H9 (cell line): Measurements from ENCODE around the gene KRTAP9-3. TPM values are rescaled to one million over a fixed set of nuclear protein-coding genes. Genes with fewer than 3 reads are reported as not detected.

Source experiments
- DNase-seq: peaks from one replicate; pipeline ENCODE4 v3.0.0-alpha.2; 2017
- H2AFZ ChIP-seq: one replicate; pipeline ENCODE4 v1.6.1; 2013; ENCODE audit warnings: mild to moderate bottlenecking, low read length, control low read depth, moderate library complexity
- H2AK5ac ChIP-seq: 2 replicates; pipeline ENCODE4 v1.6.1; 2013; ENCODE audit warnings: low read length, control low read depth, mixed read lengths; ENCODE audit not compliant: insufficient read length
- H2BK120ac ChIP-seq: one replicate; pipeline ENCODE4 v1.6.1; 2013; ENCODE audit warnings: low read depth, mild to moderate bottlenecking, low read length, control low read depth, inconsistent platforms; ENCODE audit not compliant: poor library complexity, severe bottlenecking
- H2BK12ac ChIP-seq: 2 replicates; pipeline ENCODE4 v1.6.1; 2013; ENCODE audit warnings: low read length, control low read depth, mixed read lengths, low read depth; ENCODE audit not compliant: insufficient read length
- H2BK15ac ChIP-seq: 2 replicates; pipeline ENCODE4 v1.6.1; 2013; ENCODE audit warnings: low read depth, low read length, control low read depth
- H2BK20ac ChIP-seq: one replicate; pipeline ENCODE4 v1.6.1; 2013; ENCODE audit warnings: low read depth, mild to moderate bottlenecking, low read length, control low read depth, inconsistent platforms; ENCODE audit not compliant: poor library complexity, severe bottlenecking
- H2BK5ac ChIP-seq: 2 replicates; pipeline ENCODE4 v1.6.1; 2013; ENCODE audit warnings: low read length, control low read depth, mixed read lengths; ENCODE audit not compliant: insufficient read length
- H3K14ac ChIP-seq: 2 replicates; pipeline ENCODE4 v1.6.1; 2013; ENCODE audit warnings: low read length, control low read depth; ENCODE audit not compliant: insufficient read depth
- H3K18ac ChIP-seq: 2 replicates; pipeline ENCODE4 v1.6.1; 2013; ENCODE audit warnings: low read depth, mild to moderate bottlenecking, mixed read lengths, low read length, control low read depth; ENCODE audit not compliant: insufficient read length
- H3K23ac ChIP-seq: 2 replicates; pipeline ENCODE4 v1.6.1; 2013; ENCODE audit warnings: low read length, control low read depth, mixed read lengths, low read depth; ENCODE audit not compliant: insufficient read length
- H3K23me2 ChIP-seq: 2 replicates; pipeline ENCODE4 v1.6.1; 2013; ENCODE audit warnings: low read depth, mild to moderate bottlenecking, mixed read lengths, low read length, control low read depth; ENCODE audit not compliant: insufficient read length, poor library complexity, severe bottlenecking
- H3K27ac ChIP-seq: 2 replicates; pipeline ENCODE4 v1.5.1; 2013; ENCODE audit warnings: low read length, control low read depth, mixed read lengths, low read depth; ENCODE audit not compliant: insufficient read length
- H3K27me3 ChIP-seq: 2 replicates; pipeline ENCODE4 v1.6.1; 2013; ENCODE audit warnings: low read length, control low read depth, inconsistent platforms; ENCODE audit not compliant: insufficient read depth
- H3K4ac ChIP-seq: 2 replicates; pipeline ENCODE4 v1.6.1; 2013; ENCODE audit warnings: low read depth, mild to moderate bottlenecking, control low read depth, inconsistent platforms, low read length, moderate library complexity
- H3K4me1 ChIP-seq: 2 replicates; pipeline ENCODE4 v1.6.1; 2013; ENCODE audit warnings: low read length, control low read depth, inconsistent platforms; ENCODE audit not compliant: insufficient read depth
- H3K4me2 ChIP-seq: 2 replicates; pipeline ENCODE4 v1.6.1; 2013; ENCODE audit warnings: low read length, control low read depth, mixed read lengths; ENCODE audit not compliant: insufficient read length, insufficient read depth
- H3K56ac ChIP-seq: 2 replicates; pipeline ENCODE4 v1.6.1; 2013; ENCODE audit warnings: low read depth, mild to moderate bottlenecking, mixed read lengths, low read length, control low read depth; ENCODE audit not compliant: insufficient read length
- H3K79me1 ChIP-seq: 2 replicates; pipeline ENCODE4 v1.6.1; 2013; ENCODE audit warnings: low read depth, mild to moderate bottlenecking, moderate library complexity, low read length, control low read depth, inconsistent platforms; ENCODE audit not compliant: insufficient read depth, poor library complexity, severe bottlenecking
- H3K79me2 ChIP-seq: 2 replicates; pipeline ENCODE4 v1.6.1; 2013; ENCODE audit warnings: low read length, control low read depth, inconsistent platforms; ENCODE audit not compliant: insufficient read depth
- H3K9ac ChIP-seq: 2 replicates; pipeline ENCODE4 v1.6.1; 2013; ENCODE audit warnings: low read length, control low read depth, mixed read lengths; ENCODE audit not compliant: insufficient read length; ENCODE audit errors: extremely low read depth
- H3K9me3 ChIP-seq: one replicate; pipeline ENCODE4 v1.6.1; 2013; ENCODE audit warnings: low read depth, low read length, inconsistent platforms; ENCODE audit not compliant: control insufficient read depth
- H3T11ph ChIP-seq: one replicate; pipeline ENCODE4 v1.6.1; 2013; ENCODE audit warnings: mild to moderate bottlenecking, low read length, control low read depth, inconsistent platforms
- H4K20me1 ChIP-seq: one replicate; pipeline ENCODE4 v1.6.1; 2013; ENCODE audit not compliant: control insufficient read depth, insufficient read length, insufficient read depth
- H4K5ac ChIP-seq: 2 replicates; pipeline ENCODE4 v1.6.1; 2013; ENCODE audit warnings: low read depth, mild to moderate bottlenecking, mixed read lengths, low read length, control low read depth; ENCODE audit not compliant: insufficient read length
- H4K8ac ChIP-seq: replicated peaks from 2 replicates; pipeline ENCODE4 v1.6.1; 2013; ENCODE audit warnings: low read length, control low read depth, mixed read lengths, low read depth; ENCODE audit not compliant: insufficient read length
- H4K91ac ChIP-seq: 2 replicates; pipeline ENCODE4 v1.6.1; 2013; ENCODE audit warnings: low read depth, mild to moderate bottlenecking, moderate library complexity, mixed read lengths, low read length, control low read depth; ENCODE audit not compliant: insufficient read length
- H3K27ac Mint-ChIP-seq, 3 experiments: 2 replicates in 2 of 3; 3 replicates in 1 of 3; pipeline ENCODE4 v1.8.0; 2020 to 2021; ENCODE audit warnings: mixed read lengths in 3 of 3, mild to moderate bottlenecking in 1 of 3, moderate library complexity in 1 of 3
- H3K27me3 Mint-ChIP-seq: 2 replicates; pipeline ENCODE4 v1.8.0; 2021; ENCODE audit warnings: low read depth, mild to moderate bottlenecking, moderate library complexity, mixed read lengths
- H3K36me3 Mint-ChIP-seq, 3 experiments: 2 replicates in 2 of 3; 3 replicates in 1 of 3; pipeline ENCODE4 v1.8.0; 2020 to 2021; ENCODE audit warnings: low read depth in 3 of 3, mixed read lengths in 3 of 3; ENCODE audit not compliant: insufficient read depth in 1 of 3
- H3K4me1 Mint-ChIP-seq, 2 experiments: 2 replicates each; pipeline ENCODE4 v1.8.0; 2020; ENCODE audit warnings: mixed read lengths in 2 of 2
- H3K4me3 Mint-ChIP-seq, 2 experiments: 2 replicates in 1 of 2; 3 replicates in 1 of 2; pipeline ENCODE4 v1.8.0; 2020 to 2021; ENCODE audit warnings: mild to moderate bottlenecking in 2 of 2, mixed read lengths in 2 of 2, moderate library complexity in 1 of 2
- H3K9me3 Mint-ChIP-seq, 2 experiments: 2 replicates in 1 of 2; 3 replicates in 1 of 2; pipeline ENCODE4 v1.8.0; 2020; ENCODE audit warnings: mild to moderate bottlenecking in 2 of 2, mixed read lengths in 2 of 2, moderate library complexity in 1 of 2
- WGBS: extraction: QIAGEN DNeasy Blood & Tissue Kit; methylation state at CpG from one replicate; pipeline ENCODE4 v1.1.7; 2013; ENCODE audit warnings: missing lambda C conversion rate, low lambda C conversion rate, mixed read lengths; ENCODE audit not compliant: insufficient read length; ENCODE audit errors: extremely low coverage; 5-methylcytosine and 5-hydroxymethylcytosine counted together
- total RNA-seq: library from RNA; stranded (reverse); gene quantifications from 2 replicates; pipeline ENCODE4 v1.2.1, GENCODE V29; 2021
- TF ChIP-seq, protein P1 (sequence below): fragments of 200-600 bp; sonication (generic); conservative IDR thresholded peaks from 3 replicates; pipeline ENCODE4 v1.8.0; 2021; ENCODE audit warnings: antibody characterized with exemption, mild to moderate bottlenecking

The KRTAP9-3 gene
- total RNA-seq, 1 experiment from 2014 or later = not detected

DNA sequence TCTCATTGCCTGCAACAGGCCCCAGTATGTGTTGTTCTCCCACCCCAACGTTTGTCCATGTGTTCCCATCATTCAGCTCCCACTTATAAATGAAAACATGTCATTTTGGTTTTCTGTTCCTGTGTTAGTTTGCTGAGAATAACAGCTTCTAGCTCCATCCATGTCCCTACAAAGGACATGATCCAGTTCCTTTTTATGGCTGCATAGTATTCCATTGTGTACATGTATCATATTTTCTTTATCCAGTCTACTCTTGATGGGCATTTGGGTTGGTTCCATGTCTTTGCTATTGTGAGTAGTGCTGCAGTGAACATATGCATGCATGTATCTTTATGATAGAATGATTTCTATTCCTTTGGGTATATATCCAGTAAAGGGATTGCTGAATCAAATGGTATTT, 16.6 kb upstream of the KRTAP9-3 start:
- Histone ChIP-seq H3K4me2 (no peak overlapping the region), H2BK5ac (no peak overlapping the region), H3K79me1 (no peaks in the 10 kb centered on the region), H2AFZ (no peak overlapping the region), H2BK120ac (no peak overlapping the region), H2AK5ac (no peak overlapping the region), H3K4me1 (no peaks in the 10 kb centered on the region), H3K23ac (no peak overlapping the region), H4K20me1 (no peaks in the 10 kb centered on the region), H3K9me3 (no peaks in the 10 kb centered on the region), H2BK12ac (no peak overlapping the region), H3K27me3 (no peaks in the 10 kb centered on the region), H4K8ac (no peak overlapping the region), H3K18ac (no peak overlapping the region), H3K56ac (no peak overlapping the region), H3K23me2 (no peaks in the 10 kb centered on the region), H3K79me2 (no peaks in the 10 kb centered on the region), H3T11ph (no peak overlapping the region), H2BK15ac (no peak overlapping the region), H3K27ac (no peak overlapping the region), H2BK20ac (no peak overlapping the region), H3K4ac (no peak overlapping the region), H4K91ac (no peak overlapping the region), H3K9ac (no peak overlapping the region), H4K5ac (no peak overlapping the region), H3K14ac (no peak overlapping the region)
- TF ChIP-seq, protein P1, sequence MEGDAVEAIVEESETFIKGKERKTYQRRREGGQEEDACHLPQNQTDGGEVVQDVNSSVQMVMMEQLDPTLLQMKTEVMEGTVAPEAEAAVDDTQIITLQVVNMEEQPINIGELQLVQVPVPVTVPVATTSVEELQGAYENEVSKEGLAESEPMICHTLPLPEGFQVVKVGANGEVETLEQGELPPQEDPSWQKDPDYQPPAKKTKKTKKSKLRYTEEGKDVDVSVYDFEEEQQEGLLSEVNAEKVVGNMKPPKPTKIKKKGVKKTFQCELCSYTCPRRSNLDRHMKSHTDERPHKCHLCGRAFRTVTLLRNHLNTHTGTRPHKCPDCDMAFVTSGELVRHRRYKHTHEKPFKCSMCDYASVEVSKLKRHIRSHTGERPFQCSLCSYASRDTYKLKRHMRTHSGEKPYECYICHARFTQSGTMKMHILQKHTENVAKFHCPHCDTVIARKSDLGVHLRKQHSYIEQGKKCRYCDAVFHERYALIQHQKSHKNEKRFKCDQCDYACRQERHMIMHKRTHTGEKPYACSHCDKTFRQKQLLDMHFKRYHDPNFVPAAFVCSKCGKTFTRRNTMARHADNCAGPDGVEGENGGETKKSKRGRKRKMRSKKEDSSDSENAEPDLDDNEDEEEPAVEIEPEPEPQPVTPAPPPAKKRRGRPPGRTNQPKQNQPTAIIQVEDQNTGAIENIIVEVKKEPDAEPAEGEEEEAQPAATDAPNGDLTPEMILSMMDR = no peak
- peaks cover 3 to 4% of the 10 kb centered on the region in 2 experiments; a peak in 2 of 5 replicates for H3K9me3 Mint-ChIP-seq
- H3K27ac Mint-ChIP-seq = no peak overlapping the region
- no CpG with 5 or more reads among the region's 1 CpG for WGBS
- peaks cover 3% of the 10 kb centered on the region; the same call in 1 of the 2 replicates for H3K27me3 Mint-ChIP-seq
- no peak for DNase-seq
- no peak overlapping the region for H3K4me3 Mint-ChIP-seq
- no peaks in the 10 kb centered on the region; a peak in 1 of 7 replicates for H3K36me3 Mint-ChIP-seq
- peaks cover 0 to 2% of the 10 kb centered on the region in 2 experiments; a peak in 1 of 4 replicates for H3K4me1 Mint-ChIP-seq
